BE2C (cell line): Measurements from ENCODE around the gene CCDC3.

Source experiments
- DNase-seq: peaks from one replicate; pipeline ENCODE4 v3.0.0-alpha.2; 2020
- H3K27me3 ChIP-seq: fragments of 250-450 bp; sonication (Bioruptor Pico); 2 replicates; pipeline ENCODE4 v1.5.1; 2020; ENCODE audit warnings: mild to moderate bottlenecking
- H3K36me3 ChIP-seq: fragments of 250-450 bp; sonication (Bioruptor Pico); 2 replicates; pipeline ENCODE4 v1.5.1; 2020; ENCODE audit warnings: mild to moderate bottlenecking
- H3K4me1 ChIP-seq: fragments of 250-450 bp; sonication (Bioruptor Pico); 2 replicates; pipeline ENCODE4 v1.5.1; 2020
- H3K4me3 ChIP-seq: 2 replicates; pipeline ENCODE4 v1.5.1; 2011; ENCODE audit warnings: low read depth, low read length
- H3K9me3 ChIP-seq: fragments of 250-450 bp; sonication (Bioruptor Pico); 2 replicates; pipeline ENCODE4 v1.5.1; 2020
- TF ChIP-seq, protein P1 (sequence below): IDR thresholded peaks from 2 replicates; pipeline ENCODE4 v1.5.1; 2012; ENCODE audit warnings: mild to moderate bottlenecking, low read depth, low read length

CCDC3 gene

DNA sequence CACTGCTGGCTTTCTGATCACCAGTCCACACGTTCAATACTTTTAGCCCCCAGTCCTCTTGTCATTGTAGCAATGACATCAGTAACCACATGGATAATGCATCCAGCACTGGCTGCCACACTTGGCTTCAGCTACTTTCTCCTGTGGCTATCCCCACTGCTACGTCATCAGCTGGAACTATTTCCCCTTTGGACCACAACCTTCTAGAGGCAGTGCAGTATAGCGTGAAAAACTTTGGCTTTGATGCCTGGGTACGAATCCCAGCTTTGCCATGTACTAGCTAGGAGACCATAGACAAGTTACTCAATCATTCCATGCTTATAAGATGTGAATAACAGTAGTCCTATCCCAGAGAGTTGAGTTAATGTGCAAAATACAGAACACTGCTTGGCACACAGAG, 63.2 kb downstream of the CCDC3 start:
- H3K27me3 ChIP-seq = no peaks in the 10 kb centered on the region
- no peaks in the 10 kb centered on the region for H3K9me3 ChIP-seq
- no peaks in the 10 kb centered on the region for H3K36me3 ChIP-seq

DNA sequence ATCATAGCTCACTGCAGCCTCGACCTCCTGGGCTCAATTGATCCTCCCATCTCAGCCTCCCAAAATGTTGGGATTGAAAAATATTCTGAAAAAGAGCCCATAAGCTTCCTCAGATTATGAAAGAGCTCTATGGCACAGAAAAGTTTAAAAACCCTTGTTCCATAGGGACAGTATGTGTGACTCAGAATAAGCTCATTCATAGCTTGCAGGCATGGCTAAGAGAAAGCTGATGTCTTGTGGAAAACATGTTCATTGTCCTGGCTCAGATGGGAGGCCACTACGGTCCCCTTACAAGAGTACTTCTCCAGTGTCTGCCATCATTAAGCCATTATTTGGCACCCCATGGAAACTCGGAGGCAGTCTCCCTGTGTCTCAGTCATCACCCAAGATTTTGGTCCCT, 64.0 kb downstream of the CCDC3 start:
- TF ChIP-seq, protein P1, sequence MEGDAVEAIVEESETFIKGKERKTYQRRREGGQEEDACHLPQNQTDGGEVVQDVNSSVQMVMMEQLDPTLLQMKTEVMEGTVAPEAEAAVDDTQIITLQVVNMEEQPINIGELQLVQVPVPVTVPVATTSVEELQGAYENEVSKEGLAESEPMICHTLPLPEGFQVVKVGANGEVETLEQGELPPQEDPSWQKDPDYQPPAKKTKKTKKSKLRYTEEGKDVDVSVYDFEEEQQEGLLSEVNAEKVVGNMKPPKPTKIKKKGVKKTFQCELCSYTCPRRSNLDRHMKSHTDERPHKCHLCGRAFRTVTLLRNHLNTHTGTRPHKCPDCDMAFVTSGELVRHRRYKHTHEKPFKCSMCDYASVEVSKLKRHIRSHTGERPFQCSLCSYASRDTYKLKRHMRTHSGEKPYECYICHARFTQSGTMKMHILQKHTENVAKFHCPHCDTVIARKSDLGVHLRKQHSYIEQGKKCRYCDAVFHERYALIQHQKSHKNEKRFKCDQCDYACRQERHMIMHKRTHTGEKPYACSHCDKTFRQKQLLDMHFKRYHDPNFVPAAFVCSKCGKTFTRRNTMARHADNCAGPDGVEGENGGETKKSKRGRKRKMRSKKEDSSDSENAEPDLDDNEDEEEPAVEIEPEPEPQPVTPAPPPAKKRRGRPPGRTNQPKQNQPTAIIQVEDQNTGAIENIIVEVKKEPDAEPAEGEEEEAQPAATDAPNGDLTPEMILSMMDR = no peak
- Histone ChIP-seq H3K36me3 (no peaks in the 10 kb centered on the region), H3K9me3 (no peaks in the 10 kb centered on the region), H3K4me3 (no peak overlapping the region), H3K4me1 (no peaks in the 10 kb centered on the region), H3K27me3 (no peaks in the 10 kb centered on the region)
- DNase-seq = no peak

More for the DNA sequence above, 63.2 kb downstream of the CCDC3 start:
- no peak for DNase-seq
- TF ChIP-seq, protein P1 = no peak
- no peak overlapping the region for H3K4me3 ChIP-seq
- no peaks in the 10 kb centered on the region for H3K4me1 ChIP-seq

DNA sequence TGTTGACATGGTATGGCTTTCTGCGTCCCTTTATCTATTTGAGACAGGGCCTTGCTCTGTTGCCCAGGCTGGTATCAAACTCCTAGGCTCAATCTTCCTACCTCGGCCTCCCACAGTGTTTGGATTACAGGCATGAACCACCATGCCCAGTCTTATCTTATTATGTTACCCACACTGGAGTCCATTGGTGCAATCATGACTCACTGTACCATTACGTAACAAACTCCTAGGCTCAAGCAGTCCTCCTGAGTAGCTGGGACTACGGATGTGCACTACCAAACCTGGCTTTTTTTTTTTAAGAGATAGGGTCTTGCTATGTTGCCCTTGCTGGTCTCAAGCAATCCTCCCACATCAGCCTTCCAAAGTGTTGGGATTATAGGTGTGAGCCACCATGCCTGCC, 66.7 kb downstream of the CCDC3 start:
- no peak for DNase-seq
- no peaks in the 10 kb centered on the region for H3K9me3 ChIP-seq

DNA sequence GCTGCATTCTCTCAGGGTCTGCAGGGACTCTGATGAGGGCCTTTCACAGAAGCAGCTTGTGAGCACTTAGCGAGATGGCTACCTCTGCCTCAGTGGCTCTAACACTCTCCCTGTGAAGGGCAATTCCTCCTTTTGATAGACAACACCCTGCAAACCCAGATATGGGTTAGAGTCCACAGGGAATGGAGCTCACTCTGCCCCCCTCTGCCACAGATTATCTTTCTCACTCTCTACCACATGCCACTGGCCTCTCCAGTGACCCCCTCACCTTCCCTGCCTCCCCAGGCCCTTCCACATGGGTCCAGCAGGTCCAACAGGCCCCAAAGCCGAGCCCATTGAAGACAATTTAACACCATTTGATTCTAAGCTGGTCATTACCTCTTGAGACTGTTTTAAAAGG, 72.1 kb downstream of the CCDC3 start:
- TF ChIP-seq, protein P1 = no peak
- no peak for DNase-seq
- Histone ChIP-seq H3K27me3 (no peaks in the 10 kb centered on the region), H3K4me3 (no peak overlapping the region), H3K9me3 (no peaks in the 10 kb centered on the region), H3K36me3 (no peaks in the 10 kb centered on the region), H3K4me1 (no peaks in the 10 kb centered on the region)

More for the DNA sequence above, 66.7 kb downstream of the CCDC3 start:
- H3K27me3 ChIP-seq = no peaks in the 10 kb centered on the region
- H3K36me3 ChIP-seq = no peaks in the 10 kb centered on the region
- H3K4me1 ChIP-seq = no peaks in the 10 kb centered on the region
- TF ChIP-seq, protein P1 = no peak
- H3K4me3 ChIP-seq = no peak overlapping the region

DNA sequence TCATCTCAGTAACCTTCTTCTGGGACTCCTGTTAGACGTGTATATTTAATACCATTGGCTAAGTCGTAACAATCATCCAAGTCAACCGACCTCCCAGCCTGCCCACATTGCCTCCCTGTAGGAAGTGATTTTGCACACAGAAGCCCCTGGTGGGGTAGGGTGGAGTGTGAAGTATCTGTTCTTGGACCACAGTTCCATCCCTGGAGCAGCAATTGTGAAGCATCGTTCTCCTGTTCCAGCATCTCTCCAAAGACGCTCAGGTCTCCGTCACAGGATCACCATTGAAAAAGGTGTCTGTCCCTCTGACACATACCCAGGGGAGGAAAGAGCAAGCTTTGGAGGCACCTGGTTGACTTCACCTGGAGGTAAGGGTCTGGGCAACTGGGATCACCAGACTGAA, 72.9 kb downstream of the CCDC3 start:
- no peak for DNase-seq
- H3K9me3 ChIP-seq = no peaks in the 10 kb centered on the region
- H3K4me1 ChIP-seq = no peaks in the 10 kb centered on the region
- H3K36me3 ChIP-seq = no peaks in the 10 kb centered on the region
- H3K4me3 ChIP-seq = no peak overlapping the region
- TF ChIP-seq, protein P1 = no peak
- H3K27me3 ChIP-seq = no peaks in the 10 kb centered on the region

DNA sequence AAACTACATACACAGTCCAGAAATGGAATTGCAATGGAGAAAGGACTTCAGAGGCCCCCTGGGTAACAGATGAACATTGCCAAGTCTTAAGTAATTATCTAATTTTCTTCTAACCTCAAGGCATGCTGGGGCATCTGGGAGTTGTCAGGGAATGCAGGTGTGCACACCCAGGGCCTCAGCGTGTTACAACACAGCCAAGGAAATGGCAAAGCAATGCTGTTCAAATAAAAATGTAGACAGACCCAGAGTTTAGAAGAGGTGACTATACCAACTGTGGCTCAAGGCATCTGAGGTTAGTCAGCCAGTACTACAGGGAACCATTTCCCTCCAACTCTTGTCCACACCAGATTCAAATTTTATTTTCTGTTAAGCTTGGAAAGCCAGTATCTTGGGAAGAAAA, 73.6 kb downstream of the CCDC3 start:
- Histone ChIP-seq H3K36me3 (no peaks in the 10 kb centered on the region), H3K27me3 (no peaks in the 10 kb centered on the region), H3K4me1 (no peaks in the 10 kb centered on the region), H3K9me3 (no peaks in the 10 kb centered on the region), H3K4me3 (no peak overlapping the region)
- TF ChIP-seq, protein P1 = no peak
- no peak for DNase-seq
